VCaP (cell line): ENCODE data around the gene AK4.

Experiments
- H3K27ac ChIP-seq: fragments of 450-650 bp; 2 replicates; pipeline ENCODE4 v1.5.1; 2017
- CTCF ChIP-seq: fragments of 450-650 bp; conservative IDR thresholded peaks from 2 replicates; pipeline ENCODE4 v1.5.1; 2017; ENCODE audit warnings: mild to moderate bottlenecking, moderate library complexity

The AK4 gene

GRCh38 chr1:65224681-65225091, 76.7 kb downstream of the AK4 start:
- no peak overlapping the region for H3K27ac ChIP-seq
- TF ChIP-seq CTCF: no peak

- TF ChIP-seq CTCF: no peak
- no peak overlapping the region for H3K27ac ChIP-seq
These were observed 77.2 kb downstream of the AK4 start for GRCh38 chr1:65225179-65225578.

- no peak overlapping the region for H3K27ac ChIP-seq
- TF ChIP-seq CTCF: no peak
These were observed 81.2 kb downstream of the AK4 start for GRCh38 chr1:65229201-65229600.

GRCh38 chr1:65229754-65230339, 81.8 kb downstream of the AK4 start:
- H3K27ac ChIP-seq: no peak overlapping the region
- no peak for TF ChIP-seq CTCF

GRCh38 chr1:65230731-65231481, 82.9 kb downstream of the AK4 start:
- no peak overlapping the region for H3K27ac ChIP-seq
- no peak for TF ChIP-seq CTCF

GRCh38 chr1:65231718-65232330, 83.8 kb downstream of the AK4 start:
- TF ChIP-seq CTCF: no peak
- H3K27ac ChIP-seq: no peak overlapping the region

- no peak overlapping the region for H3K27ac ChIP-seq
- TF ChIP-seq CTCF: no peak
These were observed 84.5 kb downstream of the AK4 start for GRCh38 chr1:65232461-65232990.
